OCI-LY7 (cell line): ENCODE measurements around the gene ST6GALNAC6. TPM values are rescaled to one million over a fixed set of nuclear protein-coding genes. Genes with fewer than 3 reads are reported as not detected.
"Not testable (repeated sequence)": the region's sequence is repeated elsewhere in the genome, so short reads cannot be mapped to it uniquely, and the experiment has no call there.

Experiments
- BruUV-seq: library from RNA; stranded (reverse); fragments of 400-500 nt; replicated peaks from 2 replicates; lab custom pipeline; 2021; lab: Mats Ljungman, UMichigan
- CTCF ChIA-PET: fragments of 300-600 bp; sonication (Branson Sonifier 250); formaldehyde crosslinking; loops from one replicate; lab custom pipeline; 2022; ENCODE audit warnings: antibody characterized with exemption; ENCODE audit not compliant: unreplicated experiment; lab: Charles Lee
- POLR2A ChIA-PET: fragments of 300-600 bp; sonication (Branson Sonifier 250); formaldehyde crosslinking; loops from one replicate; lab custom pipeline; 2022; ENCODE audit warnings: antibody characterized with exemption; lab: Charles Lee
- DNase-seq: peaks from one replicate; pipeline ENCODE4 v3.0.0-alpha.2; 2015; ENCODE audit warnings: low spot score
- H2AFZ ChIP-seq: fragments of 200-600 bp; sonication (generic), shearing (Covaris generic); 2 replicates; pipeline ENCODE4 v1.6.1; 2014; ENCODE audit warnings: mild to moderate bottlenecking, antibody characterized with exemption, low read length, moderate library complexity
- H3K27ac ChIP-seq: fragments of 200-600 bp; sonication (generic); 2 replicates; pipeline ENCODE4 v1.5.1; 2014; ENCODE audit warnings: mixed run types, low read depth, mild to moderate bottlenecking, moderate library complexity, low read length, inconsistent platforms; ENCODE audit not compliant: poor library complexity, severe bottlenecking
- H3K36me3 ChIP-seq: fragments of 200-600 bp; sonication (generic); 2 replicates; pipeline ENCODE4 v1.6.1; 2014; ENCODE audit warnings: mild to moderate bottlenecking, antibody characterized with exemption, low read length, moderate library complexity, mixed read lengths; ENCODE audit not compliant: insufficient read depth
- H3K4me1 ChIP-seq: fragments of 200-600 bp; sonication (generic); 2 replicates; pipeline ENCODE4 v1.5.1; 2014; ENCODE audit warnings: mild to moderate bottlenecking, low read length; ENCODE audit not compliant: insufficient read depth, poor library complexity, severe bottlenecking
- H3K4me2 ChIP-seq: fragments of 200-600 bp; sonication (generic); 2 replicates; pipeline ENCODE4 v1.6.1; 2014; ENCODE audit warnings: mild to moderate bottlenecking, low read length
- H3K4me3 ChIP-seq: fragments of 200-600 bp; sonication (generic); 2 replicates; pipeline ENCODE4 v1.5.1; 2014; ENCODE audit warnings: mild to moderate bottlenecking, low read depth, low read length; ENCODE audit not compliant: poor library complexity, severe bottlenecking
- H3K79me2 ChIP-seq: fragments of 200-600 bp; sonication (generic); 2 replicates; pipeline ENCODE4 v1.6.1; 2016; ENCODE audit warnings: low read depth, mild to moderate bottlenecking, low read length, moderate library complexity, mixed read lengths; ENCODE audit not compliant: insufficient read depth
- H3K9me2 ChIP-seq: fragments of 200-600 bp; sonication (generic); 2 replicates; pipeline ENCODE4 v1.6.1; 2016; ENCODE audit warnings: mild to moderate bottlenecking, low read length, mixed read lengths; ENCODE audit not compliant: insufficient read depth
- H3K9me3 ChIP-seq: fragments of 200-600 bp; sonication (generic); 2 replicates; pipeline ENCODE4 v1.6.1; 2014; ENCODE audit warnings: mild to moderate bottlenecking, mixed run types, low read length, mixed read lengths
- H4K20me1 ChIP-seq: fragments of 200-600 bp; sonication (generic); 2 replicates; pipeline ENCODE4 v1.6.1; 2014; ENCODE audit warnings: mild to moderate bottlenecking, antibody characterized with exemption, low read length, moderate library complexity, mixed read lengths; ENCODE audit not compliant: insufficient read depth
- CTCF ChIP-seq: fragments of 200-600 bp; sonication (generic); conservative IDR thresholded peaks from 2 replicates; pipeline ENCODE4 v1.5.1; 2014; ENCODE audit warnings: mild to moderate bottlenecking, antibody characterized with exemption, low read length, moderate library complexity, mixed read lengths
- EZH2phosphoT487 ChIP-seq: fragments of 200-600 bp; sonication (generic); IDR thresholded peaks from 2 replicates; pipeline ENCODE4 v1.6.1; 2018; ENCODE audit warnings: low read depth, borderline replicate concordance, mild to moderate bottlenecking, mixed run types, antibody characterized with exemption, low read length, moderate library complexity, mixed read lengths
- intact Hi-C: fragments of 100-400 bp; cut with micrococcal nuclease; formaldehyde crosslinking; loops from one replicate; pipeline ENCODE4 v1.10.0; 2022; ENCODE audit not compliant: unreplicated experiment
- total RNA-seq, 2 experiments: library from RNA; depleted of rRNA in 1 of 2; stranded (reverse); fragments of >200 nt in 1 of 2; shearing (Covaris generic) in 1 of 2; gene quantifications; 2 replicates each; pipeline ENCODE4 v1.2.3, GENCODE V29; 2014 to 2022

The ST6GALNAC6 gene
- total RNA-seq, 2 experiments from 2014 or later: 43.7 to 51.3 TPM

- TF ChIP-seq CTCF (no peak), EZH2phosphoT487 (no peak)
- Histone ChIP-seq H3K4me1 (peaks cover 33% of the 10 kb centered on the region), H3K36me3 (peaks cover 39% of the 10 kb centered on the region), H3K4me2 (no peak overlapping the region), H3K79me2 (no peaks in the 10 kb centered on the region), H4K20me1 (no peaks in the 10 kb centered on the region), H3K9me3 (no peaks in the 10 kb centered on the region), H3K9me2 (no peaks in the 10 kb centered on the region), H2AFZ (no peak overlapping the region), H3K4me3 (no peak overlapping the region), H3K27ac (no peak overlapping the region)
- ChIA-PET CTCF (no interaction called here), POLR2A (interaction anchor here (0.7 to 1.1 kb wide), 2 partner anchors 11 to 74 kb away, joined by 3 read pairs; no protein-coding TSS in a partner anchor)
- BruUV-seq: no TSS peak
- DNase-seq: no peak
- intact Hi-C loops: no loop called here
Measured at GRCh38 chr9:127883959-127884358, 15.4 kb downstream of the ST6GALNAC6 start.

- POLR2A ChIA-PET: interaction anchor here (0.8 to 2.1 kb wide), 3 partner anchors 24 to 698 kb away, joined by 3 to 6 read pairs (median 3); partner anchors contain the start of gene ST6GALNAC4
- H4K20me1 ChIP-seq, BruUV-seq, intact Hi-C loops, H3K4me3 ChIP-seq, H2AFZ ChIP-seq, H3K4me2 ChIP-seq, H3K79me2 ChIP-seq, H3K27ac ChIP-seq, DNase-seq, H3K9me2 ChIP-seq, H3K9me3 ChIP-seq: not testable (repeated sequence)
- H3K36me3 ChIP-seq: peaks cover 21% of the 10 kb centered on the region
- peaks cover 38% of the 10 kb centered on the region for H3K4me1 ChIP-seq
- CTCF ChIA-PET: interaction anchor here (0.6 kb wide), 2 partner anchors 16 to 40 kb away, joined by 3 to 4 read pairs; no protein-coding TSS in a partner anchor
Measured at GRCh38 chr9:127881715-127882114, 17.7 kb downstream of the ST6GALNAC6 start.

DNA sequence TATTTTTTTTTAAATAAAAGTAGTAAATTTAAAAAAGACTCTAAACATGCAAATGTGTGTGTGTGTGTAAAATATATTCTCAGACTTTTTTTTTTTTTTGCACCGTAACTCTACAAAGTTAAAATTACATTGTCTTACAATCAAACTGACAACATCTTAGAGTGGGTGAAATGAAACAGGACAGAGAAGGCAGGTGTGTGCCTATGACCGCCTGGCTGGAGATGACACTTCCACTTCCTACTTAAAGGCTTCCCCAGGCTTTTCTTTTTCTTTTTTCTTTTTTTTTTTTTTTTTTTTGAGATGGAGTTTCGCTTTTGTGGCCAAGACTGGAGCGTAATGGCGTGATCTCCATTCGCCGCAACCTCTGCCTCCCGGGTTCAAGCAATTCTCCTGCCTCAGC lies 19.3 kb downstream of the ST6GALNAC6 start:
- intact Hi-C loops: no loop called here
- no TSS peak for BruUV-seq
- TF ChIP-seq EZH2phosphoT487: no peak
- no peak for TF ChIP-seq CTCF

More for the DNA sequence above, 19.3 kb downstream of the ST6GALNAC6 start:
- H3K9me3 ChIP-seq: no peaks in the 10 kb centered on the region
- no peaks in the 10 kb centered on the region for H3K79me2 ChIP-seq
- peak overlapping the region; percentile 47 for H3K4me2 ChIP-seq
- H3K9me2 ChIP-seq: no peaks in the 10 kb centered on the region
- peak; percentile 70 for DNase-seq
- CTCF ChIA-PET: interaction anchor here (0.7 kb wide), 1 partner anchor 338 kb away, joined by 3 read pairs; no protein-coding TSS in a partner anchor
- H3K27ac ChIP-seq: peak overlapping the region; percentile 43
- peaks cover 10% of the 10 kb centered on the region; the same call in 1 of the 2 replicates for H3K36me3 ChIP-seq
- H3K4me1 ChIP-seq: peaks cover 38% of the 10 kb centered on the region
- POLR2A ChIA-PET: interaction anchor here (1.5 kb wide), 1 partner anchor 37 kb away, joined by 3 read pairs; the partner anchor contains the start of gene ST6GALNAC4
- H3K4me3 ChIP-seq: no peak overlapping the region
- no peaks in the 10 kb centered on the region for H4K20me1 ChIP-seq
- no peak overlapping the region for H2AFZ ChIP-seq
